Endothelial cell of umbilical vein (primary cell): ENCODE measurements around the gene MGST2. TPM values are rescaled to one million over a fixed set of nuclear protein-coding genes. Genes with fewer than 3 reads are reported as not detected.

Experiments used
- BruUV-seq: library from RNA; stranded (reverse); fragments of 400-500 nt; replicated peaks from 2 replicates; lab custom pipeline; 2021; lab: Mats Ljungman, UMichigan
- CTCF ChIA-PET: fragments of 300-600, 350-600 bp; sonication (Branson Sonifier 250); formaldehyde crosslinking; loops from one replicate; lab custom pipeline; 2021; ENCODE audit warnings: antibody characterized with exemption, inconsistent platforms; lab: Charles Lee
- POLR2A ChIA-PET: fragments of 300-600, 350-600 bp; sonication (Branson Sonifier 250); formaldehyde crosslinking; loops from one replicate; lab custom pipeline; 2021; ENCODE audit warnings: antibody characterized with exemption, inconsistent platforms; lab: Charles Lee
- DNase-seq: peaks from one replicate; pipeline ENCODE4 v3.0.0-alpha.2; 2011; ENCODE audit warnings: low read depth, low spot score
- FAIRE-seq: peaks from 2 replicates; lab custom pipeline; 2011; peaks lifted over from hg19 to GRCh38; lab: Jason Lieb, UNC
- H2AFZ ChIP-seq: 2 replicates; pipeline ENCODE4 v1.6.0; 2012; ENCODE audit warnings: low read depth, low read length, control low read depth, inconsistent platforms
- H3K27ac ChIP-seq: 2 replicates; pipeline ENCODE4 v1.5.1; 2011; ENCODE audit warnings: low read depth, mild to moderate bottlenecking, control low read depth, low read length, moderate library complexity; ENCODE audit not compliant: insufficient read depth
- H3K27me3 ChIP-seq, 2 experiments: 2 replicates each; pipeline versions ENCODE4 v1.6.0 to v1.6.1; 2011; ENCODE audit warnings: low read length in 2 of 2, mixed read lengths in 1 of 2; ENCODE audit not compliant: control insufficient read depth in 2 of 2, insufficient read depth in 2 of 2
- H3K36me3 ChIP-seq, 2 experiments: 2 replicates in 1 of 2; 3 replicates in 1 of 2; pipeline ENCODE4 v1.5.1; 2011; ENCODE audit warnings: low read length in 2 of 2, mild to moderate bottlenecking in 1 of 2, moderate library complexity in 1 of 2; ENCODE audit not compliant: control insufficient read depth in 2 of 2, insufficient read depth in 2 of 2; ENCODE audit errors: extremely low read depth in 1 of 2
- H3K4me1 ChIP-seq: 3 replicates; pipeline ENCODE4 v1.5.1; 2011; ENCODE audit warnings: mild to moderate bottlenecking, low read length; ENCODE audit not compliant: control insufficient read depth, insufficient read depth; ENCODE audit errors: extremely low read depth
- H3K4me2 ChIP-seq: 2 replicates; pipeline ENCODE4 v1.6.1; 2011; ENCODE audit warnings: low read length, control low read depth, mixed read lengths; ENCODE audit not compliant: insufficient read depth
- H3K4me3 ChIP-seq, 3 experiments: fragments of 200-600 bp in 1 of 3; sonication (generic), shearing (Covaris generic) in 1 of 3; replicated peaks in 1 of 3; 2 replicates each; pipeline ENCODE4 v1.5.1; 2011 to 2016; ENCODE audit warnings: control low read depth in 3 of 3, low read length in 3 of 3, mild to moderate bottlenecking in 2 of 3, inconsistent platforms in 1 of 3, low read depth in 1 of 3, moderate library complexity in 1 of 3; ENCODE audit not compliant: insufficient read depth in 1 of 3
- H3K79me2 ChIP-seq: 2 replicates; pipeline ENCODE4 v1.6.0; 2012; ENCODE audit warnings: low read length, inconsistent platforms; ENCODE audit not compliant: control insufficient read depth, insufficient read depth
- H3K9ac ChIP-seq: replicated peaks from 2 replicates; pipeline ENCODE3; 2011; ENCODE audit warnings: low read length, control low read depth; ENCODE audit not compliant: insufficient read depth; ENCODE audit errors: extremely low read depth
- H3K9me1 ChIP-seq: replicated peaks from 3 replicates; pipeline ENCODE4 v1.6.0; 2011; ENCODE audit warnings: mild to moderate bottlenecking, low read length; ENCODE audit not compliant: control insufficient read depth, insufficient read depth; ENCODE audit errors: extremely low read depth
- H3K9me3 ChIP-seq: replicated peaks from 2 replicates; pipeline ENCODE4 v1.5.1; 2012; ENCODE audit warnings: low read length, inconsistent platforms; ENCODE audit not compliant: control insufficient read depth, insufficient read depth
- H4K20me1 ChIP-seq: replicated peaks from 2 replicates; pipeline ENCODE3; 2011; ENCODE audit warnings: mild to moderate bottlenecking, low read length; ENCODE audit not compliant: control insufficient read depth, insufficient read depth; ENCODE audit errors: extremely low read depth
- CTCF ChIP-seq, 2 donors: IDR thresholded peaks; 1 replicate in 1 of 2; 2 replicates in 1 of 2; pipeline ENCODE4 v1.5.1; 2011; ENCODE audit warnings: low read length in 2 of 2, mild to moderate bottlenecking in 2 of 2, moderate library complexity in 2 of 2, control low read depth in 1 of 2, inconsistent platforms in 1 of 2, low read depth in 1 of 2; ENCODE audit not compliant: insufficient read depth in 1 of 2; ENCODE audit errors: extremely low read depth in 1 of 2
- GATA2 ChIP-seq: IDR thresholded peaks from 2 replicates; pipeline ENCODE4 v1.7.0; 2011; ENCODE audit warnings: low read depth, mild to moderate bottlenecking, moderate library complexity, mixed read lengths, low read length; ENCODE audit not compliant: insufficient read length, insufficient read depth
- MAX ChIP-seq: IDR thresholded peaks from 2 replicates; pipeline ENCODE4 v1.6.1; 2011; ENCODE audit not compliant: insufficient read depth, insufficient read length
- MYC ChIP-seq: IDR thresholded peaks from one replicate; pipeline ENCODE4 v1.6.1; 2011; ENCODE audit warnings: mild to moderate bottlenecking, low read depth, low read length
- POLR2A ChIP-seq: IDR thresholded peaks from 2 replicates; pipeline ENCODE4 v1.6.1; 2012; ENCODE audit warnings: low read depth, mild to moderate bottlenecking, control low read depth, low read length
- dilution Hi-C: fragments of 300-500 bp; cut with MboI; formaldehyde crosslinking; loops from one replicate; pipeline ENCODE4 v1.15.0; 2019; ENCODE audit warnings: low sequenced_read_pairs; ENCODE audit not compliant: extremely low pct_ligation_motif_present
- intact Hi-C: fragments of 100-400 bp; cut with micrococcal nuclease; formaldehyde crosslinking; loops from one replicate; pipeline ENCODE4 v1.10.0; 2022
- polyA plus RNA-seq, 4 experiments: library from polyadenylated mRNA; depleted of rRNA in 3 of 4; stranded (reverse) in 3 of 4; unstranded in 1 of 4; fragments of >200 nt; gene quantifications; 2 replicates each; pipeline versions ENCODE4 v1.2.1 to v1.2.3, GENCODE V29; 2011 to 2012; ENCODE audit warnings: missing spikeins in 1 of 4
- total RNA-seq: library from RNA; stranded (reverse); gene quantifications from 2 replicates; pipeline ENCODE4 v1.2.3, GENCODE V29; 2021

MGST2 gene
- total and polyA plus RNA-seq, 2 donors (not counting 3 experiments of a cell fraction or from before 2014, with no cell fraction given) = 64.3 to 78.9 TPM

GRCh38 chr4:139651282-139652194 is 14.1 kb upstream of the MGST2 start:
- POLR2A ChIA-PET = no interaction called here
- no TSS peak for BruUV-seq
- intact Hi-C loops (loop anchor here (1.0 to 5.0 kb wide), 5 partner anchors 48 to 621 kb away; partner anchors contain the start of gene SETD7), dilution Hi-C loops (no loop called here)
- CTCF ChIA-PET = interaction anchor here (0.6 to 10.8 kb wide), 21 partner anchors 9 to 621 kb away, joined by 3 to 275 read pairs (median 5); partner anchors contain the start of genes MGST2 and SETD7
- Histone ChIP-seq H3K4me1 (no peaks in the 10 kb centered on the region), H4K20me1 (no peaks in the 10 kb centered on the region), H3K36me3 (no peaks in the 10 kb centered on the region), H3K27me3 (no peaks in the 10 kb centered on the region), H3K4me2 (no peak overlapping the region), H3K9me3 (no peaks in the 10 kb centered on the region), H3K27ac (no peak overlapping the region), H3K9me1 (no peaks in the 10 kb centered on the region), H3K79me2 (no peaks in the 10 kb centered on the region), H2AFZ (peak overlapping the region; percentile 55), H3K4me3 (no peak overlapping the region), H3K9ac (no peak overlapping the region)
- FAIRE-seq (peak; percentile 96), DNase-seq (peak; percentile 82)
- TF ChIP-seq POLR2A (no peak), GATA2 (no peak), CTCF (IDR thresholded peaks at IDR 0.05; ENCODE audit: extremely low read depth in 1 of 2, insufficient read depth in 1 of 2, low read depth in 1 of 2, low read length in 2 of 2) (peak; percentile 85 to 88), MAX (no peak), MYC (no peak)
